Trophoblast cell (in vitro differentiated cells and primary cell): ENCODE data around the gene C10orf88.

Experiments used
- DNase-seq, 2 donors: peaks; one replicate each; pipeline ENCODE4 v3.0.0-alpha.2; 2016
- H2AFZ ChIP-seq: 2 replicates; pipeline ENCODE4 v1.6.1; 2013; ENCODE audit warnings: low read length, moderate library complexity, mild to moderate bottlenecking; ENCODE audit not compliant: insufficient read depth, poor library complexity
- H2AK5ac ChIP-seq: 2 replicates; pipeline ENCODE4 v1.6.1; 2013; ENCODE audit warnings: mild to moderate bottlenecking, low read length
- H2BK120ac ChIP-seq: 2 replicates; pipeline ENCODE4 v1.6.1; 2013; ENCODE audit warnings: low read length, mild to moderate bottlenecking, moderate library complexity; ENCODE audit not compliant: insufficient read depth, poor library complexity
- H2BK12ac ChIP-seq: 2 replicates; pipeline ENCODE4 v1.6.1; 2013; ENCODE audit warnings: mild to moderate bottlenecking, low read length, moderate library complexity
- H2BK5ac ChIP-seq: 2 replicates; pipeline ENCODE4 v1.6.1; 2013; ENCODE audit warnings: low read length, low read depth, moderate library complexity, mild to moderate bottlenecking; ENCODE audit not compliant: poor library complexity
- H3K14ac ChIP-seq: 2 replicates; pipeline ENCODE4 v1.6.1; 2013; ENCODE audit warnings: mild to moderate bottlenecking, low read length
- H3K18ac ChIP-seq: 2 replicates; pipeline ENCODE4 v1.6.1; 2013; ENCODE audit warnings: mild to moderate bottlenecking, low read length
- H3K23ac ChIP-seq: 2 replicates; pipeline ENCODE4 v1.6.1; 2013; ENCODE audit warnings: low read length
- H3K27ac ChIP-seq: 2 replicates; pipeline ENCODE4 v1.5.1; 2013; ENCODE audit warnings: low read depth, mild to moderate bottlenecking, inconsistent platforms, low read length, moderate library complexity
- H3K27me3 ChIP-seq: 2 replicates; pipeline ENCODE4 v1.6.1; 2013; ENCODE audit warnings: inconsistent platforms, mild to moderate bottlenecking, low read length, moderate library complexity; ENCODE audit not compliant: insufficient read depth
- H3K36me3 ChIP-seq, 2 experiments: 1 replicate in 1 of 2; 2 replicates in 1 of 2; pipeline ENCODE4 v1.6.1; 2013; ENCODE audit warnings: low read length in 2 of 2, mild to moderate bottlenecking in 2 of 2, moderate library complexity in 1 of 2; ENCODE audit not compliant: insufficient read depth in 2 of 2, control insufficient read depth in 1 of 2
- H3K4ac ChIP-seq: 2 replicates; pipeline ENCODE4 v1.6.1; 2013; ENCODE audit warnings: low read depth, mild to moderate bottlenecking, low read length, moderate library complexity
- H3K4me1 ChIP-seq, 2 experiments: 1 replicate in 1 of 2; 2 replicates in 1 of 2; pipeline ENCODE4 v1.6.1; 2013; ENCODE audit warnings: low read length in 2 of 2, mild to moderate bottlenecking in 2 of 2, moderate library complexity in 1 of 2; ENCODE audit not compliant: insufficient read depth in 2 of 2, control insufficient read depth in 1 of 2
- H3K4me2 ChIP-seq: 2 replicates; pipeline ENCODE4 v1.6.1; 2013; ENCODE audit warnings: inconsistent platforms, mild to moderate bottlenecking, low read length, moderate library complexity
- H3K4me3 ChIP-seq: 2 replicates; pipeline ENCODE4 v1.5.1; 2013; ENCODE audit warnings: mild to moderate bottlenecking, low read depth, low read length, inconsistent platforms
- H3K79me1 ChIP-seq: one replicate; pipeline ENCODE4 v1.6.1; 2013; ENCODE audit warnings: low read length
- H3K79me2 ChIP-seq: 2 replicates; pipeline ENCODE4 v1.6.1; 2013; ENCODE audit warnings: low read length, mild to moderate bottlenecking; ENCODE audit not compliant: control insufficient read depth, insufficient read depth, poor library complexity
- H3K9ac ChIP-seq: 2 replicates; pipeline ENCODE4 v1.6.1; 2013; ENCODE audit warnings: mild to moderate bottlenecking, low read length
- H3K9me3 ChIP-seq: 2 replicates; pipeline ENCODE4 v1.6.1; 2013; ENCODE audit warnings: low read depth, mild to moderate bottlenecking, control low read depth, inconsistent platforms, low read length; ENCODE audit not compliant: insufficient read depth
- H4K12ac ChIP-seq: 2 replicates; pipeline ENCODE4 v1.6.1; 2013; ENCODE audit warnings: low read depth, mild to moderate bottlenecking, low read length, moderate library complexity
- H4K8ac ChIP-seq: 2 replicates; pipeline ENCODE4 v1.6.1; 2013; ENCODE audit warnings: low read depth, mild to moderate bottlenecking, low read length, moderate library complexity
- H4K91ac ChIP-seq: one replicate; pipeline ENCODE4 v1.6.1; 2013; ENCODE audit warnings: low read depth, mild to moderate bottlenecking, low read length, moderate library complexity
- WGBS: extraction: QIAGEN DNeasy Blood & Tissue Kit; methylation state at CpG from one replicate; pipeline ENCODE4 v1.1.7; 2013; ENCODE audit warnings: missing lambda C conversion rate; ENCODE audit not compliant: insufficient read length, insufficient coverage; ENCODE audit errors: extremely low coverage; 5-methylcytosine and 5-hydroxymethylcytosine counted together

The C10orf88 gene

GRCh38 chr10:122954731-122955050, 664 bp upstream of the C10orf88 start:
- H3K9me3 ChIP-seq = peaks cover 6% of the 10 kb centered on the region
- H2BK120ac ChIP-seq = no peak overlapping the region
- H2BK5ac ChIP-seq = no peak overlapping the region
- H4K91ac ChIP-seq = no peak overlapping the region
- no peaks in the 10 kb centered on the region for H3K36me3 ChIP-seq
- H3K79me1 ChIP-seq = peaks cover 6% of the 10 kb centered on the region
- H3K23ac ChIP-seq = no peak overlapping the region
- H3K4me3 ChIP-seq = no peak overlapping the region
- H4K8ac ChIP-seq = peak overlapping the region; percentile 74
- no peaks in the 10 kb centered on the region for H3K27me3 ChIP-seq
- H3K14ac ChIP-seq = no peak overlapping the region
- H2BK12ac ChIP-seq = no peak overlapping the region
- WGBS = no CpG with 5 or more reads among the region's 13 CpGs
- H3K4ac ChIP-seq = no peak overlapping the region
- H2AK5ac ChIP-seq = no peak overlapping the region
- no peak overlapping the region for H3K9ac ChIP-seq
- H3K4me1 ChIP-seq = peaks cover 3% of the 10 kb centered on the region in 2 experiments
- no peak for DNase-seq
- H3K79me2 ChIP-seq = peaks cover 3% of the 10 kb centered on the region
- no peak overlapping the region for H3K27ac ChIP-seq
- peak overlapping the region; percentile 48 for H2AFZ ChIP-seq
- H4K12ac ChIP-seq = peak overlapping the region; percentile 7
- no peak overlapping the region for H3K18ac ChIP-seq
- H3K4me2 ChIP-seq = peak overlapping the region; percentile 57

GRCh38 chr10:122949296-122949695, 4.7 kb downstream of the C10orf88 start:
- H3K9ac ChIP-seq = no peak overlapping the region
- H3K4ac ChIP-seq = no peak overlapping the region
- no peak overlapping the region for H3K23ac ChIP-seq
- H3K36me3 ChIP-seq = peaks cover 0 to 2% of the 10 kb centered on the region in 2 experiments
- H2BK12ac ChIP-seq = no peak overlapping the region
- no peak for DNase-seq
- H3K4me1 ChIP-seq = peaks cover 0 to under 1% of the 10 kb centered on the region in 2 experiments
- WGBS = no CpG with 5 or more reads among the region's 3 CpGs
- H3K14ac ChIP-seq = no peak overlapping the region
- H4K8ac ChIP-seq = no peak overlapping the region
- H2AFZ ChIP-seq = no peak overlapping the region
- no peak overlapping the region for H2BK5ac ChIP-seq
- H3K27ac ChIP-seq = no peak overlapping the region
- H3K27me3 ChIP-seq = no peaks in the 10 kb centered on the region
- peaks cover 4% of the 10 kb centered on the region for H3K79me1 ChIP-seq
- no peak overlapping the region for H4K12ac ChIP-seq
- no peak overlapping the region for H3K4me2 ChIP-seq
- no peak overlapping the region for H4K91ac ChIP-seq
- no peak overlapping the region for H2BK120ac ChIP-seq
- no peak overlapping the region for H2AK5ac ChIP-seq
- peaks cover under 1% of the 10 kb centered on the region for H3K9me3 ChIP-seq
- H3K18ac ChIP-seq = no peak overlapping the region
- H3K4me3 ChIP-seq = no peak overlapping the region
- H3K79me2 ChIP-seq = peaks cover 3% of the 10 kb centered on the region

GRCh38 chr10:122939856-122940543, 14.0 kb downstream of the C10orf88 start:
- H4K12ac ChIP-seq = no peak overlapping the region
- WGBS = no CpG with 5 or more reads among the region's 1 CpG

GRCh38 chr10:122939133-122939855, 14.7 kb downstream of the C10orf88 start:
- Histone ChIP-seq H3K4ac (no peak overlapping the region), H4K12ac (no peak overlapping the region), H3K18ac (no peak overlapping the region), H3K9ac (no peak overlapping the region), H3K14ac (no peak overlapping the region), H3K4me3 (no peak overlapping the region), H3K9me3 (no peaks in the 10 kb centered on the region), H3K4me2 (no peak overlapping the region), H3K27ac (no peak overlapping the region), H3K36me3 (peaks cover 0 to 1% of the 10 kb centered on the region in 2 experiments), H3K79me2 (no peaks in the 10 kb centered on the region), H4K8ac (no peak overlapping the region), H3K23ac (no peak overlapping the region), H3K79me1 (no peaks in the 10 kb centered on the region), H2AFZ (no peak overlapping the region), H4K91ac (no peak overlapping the region), H2BK12ac (no peak overlapping the region), H3K27me3 (no peaks in the 10 kb centered on the region), H2AK5ac (no peak overlapping the region), H2BK5ac (no peak overlapping the region), H3K4me1 (no peaks in the 10 kb centered on the region), H2BK120ac (no peak overlapping the region)
- DNase-seq = no peak
- no CpG with 5 or more reads among the region's 1 CpG for WGBS

More at GRCh38 chr10:122939856-122940543, 14.0 kb downstream of the C10orf88 start:
- Histone ChIP-seq H4K8ac (no peak overlapping the region), H3K27ac (no peak overlapping the region), H3K9ac (no peak overlapping the region), H3K23ac (no peak overlapping the region), H3K79me1 (no peaks in the 10 kb centered on the region), H3K36me3 (peaks cover 0 to 1% of the 10 kb centered on the region in 2 experiments), H3K79me2 (no peaks in the 10 kb centered on the region), H3K14ac (no peak overlapping the region), H2BK12ac (no peak overlapping the region), H2AFZ (no peak overlapping the region), H3K4me1 (no peaks in the 10 kb centered on the region), H2BK5ac (no peak overlapping the region), H3K18ac (no peak overlapping the region), H3K4me3 (no peak overlapping the region), H3K9me3 (no peaks in the 10 kb centered on the region), H3K4me2 (no peak overlapping the region), H4K91ac (no peak overlapping the region), H2AK5ac (no peak overlapping the region), H2BK120ac (no peak overlapping the region), H3K4ac (no peak overlapping the region), H3K27me3 (no peaks in the 10 kb centered on the region)
- no peak for DNase-seq
